Measurements from ENCODE around the gene SELENOH.

Gene SELENOH

GRCh38 chr11:57751176-57751575, 9.9 kb downstream of the SELENOH start:
- DNase-seq = no peak

GRCh38 chr11:57751676-57752253, 10.5 kb downstream of the SELENOH start, which contains the start of gene BTBD18:
TSS of gene BTBD18 (minus strand) at chr11:57751819. CDS start at chr11:57751188, 631 bp downstream.
- no peak for DNase-seq

GRCh38 chr11:57752954-57753353, 11.7 kb downstream of the SELENOH start:
- no peak for DNase-seq

GRCh38 chr11:57758174-57758573, 16.9 kb downstream of the SELENOH start:
- no peak for DNase-seq

- peak; percentile 94 for DNase-seq
These were observed 20.3 kb downstream of the SELENOH start, which contains the start of gene CTNND1 for GRCh38 chr11:57761301-57762234. TSS of gene CTNND1 (plus strand) at chr11:57761802. CDS start at chr11:57791479, 29,677 bp downstream.

GRCh38 chr11:57762235-57762861, 21.1 kb downstream of the SELENOH start:
- DNase-seq = no peak

- DNase-seq = no peak
These were observed 22.3 kb downstream of the SELENOH start for GRCh38 chr11:57763568-57763967.

GRCh38 chr11:57764021-57764420, 22.7 kb downstream of the SELENOH start:
- no peak for DNase-seq

- DNase-seq = no peak
These were observed 23.3 kb downstream of the SELENOH start for GRCh38 chr11:57764566-57764965.

GRCh38 chr11:57764972-57765371, 23.7 kb downstream of the SELENOH start:
- no peak for DNase-seq

GRCh38 chr11:57770793-57771192, 29.5 kb downstream of the SELENOH start:
- DNase-seq = no peak

GRCh38 chr11:57771365-57771764, 30.1 kb downstream of the SELENOH start:
- no peak for DNase-seq

GRCh38 chr11:57772562-57772961, 31.3 kb downstream of the SELENOH start:
- DNase-seq = no peak

GRCh38 chr11:57773026-57773598, 31.8 kb downstream of the SELENOH start:
- no peak for DNase-seq

GRCh38 chr11:57775491-57775890, 34.2 kb downstream of the SELENOH start:
- no peak for DNase-seq

- DNase-seq = peak; percentile 62
These were observed 34.8 kb downstream of the SELENOH start for GRCh38 chr11:57776031-57776521.

GRCh38 chr11:57776577-57777210, 35.4 kb downstream of the SELENOH start:
- DNase-seq = no peak

- DNase-seq = no peak
These were observed 36.7 kb downstream of the SELENOH start for GRCh38 chr11:57777969-57778317.

GRCh38 chr11:57778318-57779037, 37.2 kb downstream of the SELENOH start:
- DNase-seq = peak; percentile 95

GRCh38 chr11:57779276-57779675, 38.0 kb downstream of the SELENOH start:
- peak; percentile 61 for DNase-seq

GRCh38 chr11:57781529-57781943, 40.2 kb downstream of the SELENOH start:
- no peak for DNase-seq

GRCh38 chr11:57785072-57785471, 43.8 kb downstream of the SELENOH start:
- DNase-seq = no peak
